ENCODE data around the gene CST1. TPM values are rescaled to one million over a fixed set of nuclear protein-coding genes. Genes with fewer than 3 reads are reported as not detected.

CST1 gene
- polyA plus RNA-seq, 1 of the 3 experiments (the other 2 are of a cell fraction): not detected

DNA sequence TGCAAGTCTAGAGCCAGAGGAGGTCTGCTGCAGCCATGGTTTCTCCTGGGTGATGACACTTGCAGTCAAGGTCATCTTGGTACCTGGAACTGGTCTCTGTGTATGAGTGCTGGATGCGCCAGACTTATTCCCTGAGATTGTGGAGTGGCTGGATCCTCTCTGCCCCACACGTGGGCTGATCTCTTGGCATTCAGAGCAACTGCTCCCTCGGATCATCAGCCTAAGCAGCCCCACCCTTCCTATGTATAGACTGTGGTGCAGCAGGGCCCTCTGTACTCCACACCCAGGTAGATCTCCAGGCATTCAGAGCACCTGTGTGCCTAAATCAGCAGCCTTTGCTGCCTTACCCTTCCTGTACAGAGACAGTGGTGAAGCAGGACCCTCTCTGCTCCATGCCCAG lies 49.8 kb downstream of the CST1 start:
- no peak overlapping the region for H3K4me2 ChIP-seq
- no peak for DNase-seq
- no peaks in the 10 kb centered on the region for H3F3A ChIP-seq (replicated peaks; ENCODE audit: insufficient read depth)
- ChIA-PET POLR2A (no interaction called here), CTCF (no interaction called here)
- no peaks in the 10 kb centered on the region for H3K4me1 ChIP-seq (ENCODE audit: control insufficient read depth in 1 of 2, insufficient read depth in 2 of 2, low read depth in 1 of 2, low read length in 1 of 2)
- peaks cover 11% of the 10 kb centered on the region; the same call in 1 of the 2 replicates for H3K27me3 ChIP-seq (ENCODE audit: insufficient read depth)
- H3K27ac ChIP-seq (ENCODE audit: low read depth in 2 of 2, low read length in 1 of 2): no peak overlapping the region
- no peaks in the 10 kb centered on the region for H3K36me3 ChIP-seq (replicated peaks in 1 of 2; ENCODE audit: control insufficient read depth in 1 of 2, insufficient read depth in 2 of 2, low read length in 1 of 2)
- no peaks in the 10 kb centered on the region for H3K79me2 ChIP-seq (ENCODE audit: insufficient read depth)
- H3K9me2 ChIP-seq: no peaks in the 10 kb centered on the region
- H3K9me3 ChIP-seq: no peaks in the 10 kb centered on the region
- H3K4me3 ChIP-seq (ENCODE audit: low read depth in 2 of 2, low read length in 1 of 2): no peak overlapping the region
- TF ChIP-seq JUND (IDR thresholded peaks at IDR 0.05) (no peak), TEAD4 (IDR thresholded peaks at IDR 0.05; ENCODE audit: borderline replicate concordance, insufficient read depth) (no peak), TCF12 (IDR thresholded peaks at IDR 0.05) (no peak), SMC3 (IDR thresholded peaks at IDR 0.05; ENCODE audit: low read depth, low read length) (no peak), GABPA (IDR thresholded peaks at IDR 0.05; ENCODE audit: low read depth) (no peak), NFIC (IDR thresholded peaks at IDR 0.05; ENCODE audit: borderline replicate concordance) (no peak), MEF2A (IDR thresholded peaks at IDR 0.05; ENCODE audit: borderline replicate concordance, low read depth) (no peak), TAF1 (IDR thresholded peaks at IDR 0.05; ENCODE audit: borderline replicate concordance, low read depth, low read length) (no peak), EP300 (IDR thresholded peaks at IDR 0.05; ENCODE audit: borderline replicate concordance in 1 of 2, low read depth in 1 of 2, low read length in 1 of 2) (no peak), RXRA (IDR thresholded peaks at IDR 0.05; ENCODE audit: borderline replicate concordance, low read depth) (no peak)
- TF ChIP-seq, protein P1, sequence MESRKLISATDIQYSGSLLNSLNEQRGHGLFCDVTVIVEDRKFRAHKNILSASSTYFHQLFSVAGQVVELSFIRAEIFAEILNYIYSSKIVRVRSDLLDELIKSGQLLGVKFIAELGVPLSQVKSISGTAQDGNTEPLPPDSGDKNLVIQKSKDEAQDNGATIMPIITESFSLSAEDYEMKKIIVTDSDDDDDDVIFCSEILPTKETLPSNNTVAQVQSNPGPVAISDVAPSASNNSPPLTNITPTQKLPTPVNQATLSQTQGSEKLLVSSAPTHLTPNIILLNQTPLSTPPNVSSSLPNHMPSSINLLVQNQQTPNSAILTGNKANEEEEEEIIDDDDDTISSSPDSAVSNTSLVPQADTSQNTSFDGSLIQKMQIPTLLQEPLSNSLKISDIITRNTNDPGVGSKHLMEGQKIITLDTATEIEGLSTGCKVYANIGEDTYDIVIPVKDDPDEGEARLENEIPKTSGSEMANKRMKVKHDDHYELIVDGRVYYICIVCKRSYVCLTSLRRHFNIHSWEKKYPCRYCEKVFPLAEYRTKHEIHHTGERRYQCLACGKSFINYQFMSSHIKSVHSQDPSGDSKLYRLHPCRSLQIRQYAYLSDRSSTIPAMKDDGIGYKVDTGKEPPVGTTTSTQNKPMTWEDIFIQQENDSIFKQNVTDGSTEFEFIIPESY (IDR thresholded peaks at IDR 0.05; ENCODE audit: borderline replicate concordance, low read depth): no peak
- TF ChIP-seq, protein P2, sequence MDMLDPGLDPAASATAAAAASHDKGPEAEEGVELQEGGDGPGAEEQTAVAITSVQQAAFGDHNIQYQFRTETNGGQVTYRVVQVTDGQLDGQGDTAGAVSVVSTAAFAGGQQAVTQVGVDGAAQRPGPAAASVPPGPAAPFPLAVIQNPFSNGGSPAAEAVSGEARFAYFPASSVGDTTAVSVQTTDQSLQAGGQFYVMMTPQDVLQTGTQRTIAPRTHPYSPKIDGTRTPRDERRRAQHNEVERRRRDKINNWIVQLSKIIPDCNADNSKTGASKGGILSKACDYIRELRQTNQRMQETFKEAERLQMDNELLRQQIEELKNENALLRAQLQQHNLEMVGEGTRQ (IDR thresholded peaks at IDR 0.05; ENCODE audit: borderline replicate concordance, low read depth, low read length): no peak
- TF ChIP-seq, protein P3, sequence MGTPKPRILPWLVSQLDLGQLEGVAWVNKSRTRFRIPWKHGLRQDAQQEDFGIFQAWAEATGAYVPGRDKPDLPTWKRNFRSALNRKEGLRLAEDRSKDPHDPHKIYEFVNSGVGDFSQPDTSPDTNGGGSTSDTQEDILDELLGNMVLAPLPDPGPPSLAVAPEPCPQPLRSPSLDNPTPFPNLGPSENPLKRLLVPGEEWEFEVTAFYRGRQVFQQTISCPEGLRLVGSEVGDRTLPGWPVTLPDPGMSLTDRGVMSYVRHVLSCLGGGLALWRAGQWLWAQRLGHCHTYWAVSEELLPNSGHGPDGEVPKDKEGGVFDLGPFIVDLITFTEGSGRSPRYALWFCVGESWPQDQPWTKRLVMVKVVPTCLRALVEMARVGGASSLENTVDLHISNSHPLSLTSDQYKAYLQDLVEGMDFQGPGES (IDR thresholded peaks at IDR 0.05; ENCODE audit: low read depth, low read length): no peak
- H4K20me1 ChIP-seq (ENCODE audit: insufficient read depth): no peaks in the 10 kb centered on the region
- WGBS (ENCODE audit: low lambda C conversion rate): 6% methylated on average over 3 of the region's 3 CpGs
- no peak overlapping the region for H2AFZ ChIP-seq (ENCODE audit: low read depth)
- H3K9ac ChIP-seq: no peak overlapping the region

DNA sequence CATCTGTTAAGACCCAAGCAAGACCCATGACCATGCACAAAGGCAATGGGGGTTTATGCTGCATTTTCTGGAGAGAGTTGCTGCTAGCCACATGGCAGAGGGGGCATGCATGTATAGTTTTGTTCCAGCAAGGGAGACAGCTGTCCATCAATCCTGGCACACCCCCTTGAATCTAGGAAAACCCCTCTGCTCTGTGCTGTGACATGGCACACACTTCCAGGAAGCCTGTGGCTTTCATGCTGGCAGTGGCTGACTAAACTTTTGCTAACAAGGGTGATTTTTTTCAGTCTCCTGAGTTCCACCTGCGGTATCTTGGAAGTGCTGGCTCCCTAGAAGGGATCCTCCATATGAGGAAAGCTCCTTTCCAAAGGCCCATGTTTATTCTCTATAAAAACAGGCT lies 52.8 kb downstream of the CST1 start:
- Histone ChIP-seq H3K9me3 (no peaks in the 10 kb centered on the region), H3K4me3 (ENCODE audit: low read depth in 2 of 2, low read length in 1 of 2) (no peak overlapping the region), H3K79me2 (ENCODE audit: insufficient read depth) (no peaks in the 10 kb centered on the region), H3K4me1 (ENCODE audit: control insufficient read depth in 1 of 2, insufficient read depth in 2 of 2, low read depth in 1 of 2, low read length in 1 of 2) (0 out of 4 replicates have a peak, but pooled peaks cover 0 to 2% of the 10 kb centered on the region in 2 experiments), H3F3A (replicated peaks; ENCODE audit: insufficient read depth) (no peaks in the 10 kb centered on the region), H2AFZ (ENCODE audit: low read depth) (no peak overlapping the region), H4K20me1 (ENCODE audit: insufficient read depth) (no peaks in the 10 kb centered on the region), H3K9ac (no peak overlapping the region), H3K27me3 (ENCODE audit: insufficient read depth) (peaks cover 11% of the 10 kb centered on the region; the same call in 1 of the 2 replicates), H3K4me2 (no peak overlapping the region), H3K36me3 (replicated peaks in 1 of 2; ENCODE audit: control insufficient read depth in 1 of 2, insufficient read depth in 2 of 2, low read length in 1 of 2) (no peaks in the 10 kb centered on the region), H3K27ac (ENCODE audit: low read depth in 2 of 2, low read length in 1 of 2) (no peak overlapping the region), H3K9me2 (no peaks in the 10 kb centered on the region)
- no peak for DNase-seq
- no peak for TF ChIP-seq CHD2 (IDR thresholded peaks at IDR 0.05; ENCODE audit: low read length, partially characterized antibody)
- TF ChIP-seq, protein P4, sequence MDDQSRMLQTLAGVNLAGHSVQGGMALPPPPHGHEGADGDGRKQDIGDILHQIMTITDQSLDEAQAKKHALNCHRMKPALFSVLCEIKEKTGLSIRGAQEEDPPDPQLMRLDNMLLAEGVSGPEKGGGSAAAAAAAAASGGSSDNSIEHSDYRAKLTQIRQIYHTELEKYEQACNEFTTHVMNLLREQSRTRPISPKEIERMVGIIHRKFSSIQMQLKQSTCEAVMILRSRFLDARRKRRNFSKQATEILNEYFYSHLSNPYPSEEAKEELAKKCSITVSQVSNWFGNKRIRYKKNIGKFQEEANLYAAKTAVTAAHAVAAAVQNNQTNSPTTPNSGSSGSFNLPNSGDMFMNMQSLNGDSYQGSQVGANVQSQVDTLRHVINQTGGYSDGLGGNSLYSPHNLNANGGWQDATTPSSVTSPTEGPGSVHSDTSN (IDR thresholded peaks at IDR 0.05): no peak
- no peak for TF ChIP-seq RCOR1 (IDR thresholded peaks at IDR 0.05; ENCODE audit: low read length)
- TF ChIP-seq, protein P5, sequence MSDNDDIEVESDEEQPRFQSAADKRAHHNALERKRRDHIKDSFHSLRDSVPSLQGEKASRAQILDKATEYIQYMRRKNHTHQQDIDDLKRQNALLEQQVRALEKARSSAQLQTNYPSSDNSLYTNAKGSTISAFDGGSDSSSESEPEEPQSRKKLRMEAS (IDR thresholded peaks at IDR 0.05; ENCODE audit: low read depth): no peak
- no peak for TF ChIP-seq SMC3 (IDR thresholded peaks at IDR 0.05; ENCODE audit: low read depth, low read length)
- WGBS (ENCODE audit: low lambda C conversion rate): 5% methylated on average over 1 of the region's 1 CpG
- CTCF ChIA-PET: interaction anchor here (1.0 kb wide), 1 partner anchor 189 kb away, joined by 3 read pairs; no protein-coding TSS in a partner anchor
- POLR2A ChIA-PET: no interaction called here

Measured in SK-N-SH (cell line).